NCI-H1417 treated with DMSO at 0.1 percent for 48 hours (cell line): ENCODE data around the gene PLEKHA5.
"Not testable (repeated sequence)": the region's sequence is repeated elsewhere in the genome, so short reads cannot be mapped to it uniquely, and the experiment has no call there.

Experiments used
- DNase-seq: peaks from one replicate; lab custom pipeline; 2025; lab: John Stamatoyannopoulos, UW

The PLEKHA5 gene

GRCh38 chr12:19409376-19409775, 279.8 kb downstream of the PLEKHA5 start:
- DNase-seq = no peak

GRCh38 chr12:19410211-19410610, 280.7 kb downstream of the PLEKHA5 start:
- no peak for DNase-seq

DNA sequence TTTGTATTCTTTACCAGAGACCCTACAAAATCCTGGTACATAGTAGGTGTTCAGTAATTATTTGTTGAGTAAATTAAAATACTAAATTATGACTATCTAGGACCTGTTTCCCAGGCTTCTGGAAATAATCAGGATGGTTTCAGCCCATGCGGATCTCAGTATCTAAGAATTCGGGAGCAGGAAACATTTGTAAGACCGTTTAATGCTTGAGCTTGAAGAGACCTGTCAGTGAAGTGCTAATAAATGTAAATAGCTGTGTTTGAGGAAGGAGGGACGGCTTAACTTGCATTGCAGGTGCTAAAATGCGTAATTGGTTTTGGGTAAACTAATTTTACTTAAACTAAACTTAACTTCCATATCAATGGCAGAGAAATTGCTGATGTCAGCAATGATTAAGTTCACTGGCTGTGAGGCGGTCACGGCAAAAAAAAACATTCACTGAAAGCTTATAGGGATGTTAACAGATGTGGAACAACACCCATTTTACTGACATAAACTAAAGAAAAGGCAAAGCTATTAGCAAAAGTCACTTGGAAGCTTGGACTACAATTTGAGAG, 281.2 kb downstream of the PLEKHA5 start:
- no peak for DNase-seq

GRCh38 chr12:19411234-19412204, 282.0 kb downstream of the PLEKHA5 start:
- no peak for DNase-seq

GRCh38 chr12:19412844-19413243, 283.3 kb downstream of the PLEKHA5 start:
- DNase-seq = no peak

DNA sequence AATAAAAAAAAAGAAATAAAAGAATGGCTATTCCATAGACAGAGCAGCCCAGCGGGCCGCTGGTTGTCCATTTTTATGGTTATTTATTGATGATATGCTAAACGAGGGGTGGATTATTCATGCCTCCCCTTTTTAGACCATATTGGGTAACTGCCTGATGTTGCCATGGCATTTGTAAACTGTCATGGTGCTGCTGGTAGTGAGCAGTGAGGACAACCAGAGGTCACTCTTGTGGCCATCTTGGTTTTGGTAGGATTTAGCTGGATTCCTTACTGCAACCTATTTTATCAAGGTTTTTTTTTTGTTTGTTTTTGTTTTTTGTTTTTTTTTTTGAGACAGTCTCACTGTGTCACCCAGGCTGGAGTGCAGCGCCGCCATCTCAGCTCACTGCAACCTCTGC, 284.0 kb downstream of the PLEKHA5 start:
- not testable (repeated sequence) for DNase-seq

DNA sequence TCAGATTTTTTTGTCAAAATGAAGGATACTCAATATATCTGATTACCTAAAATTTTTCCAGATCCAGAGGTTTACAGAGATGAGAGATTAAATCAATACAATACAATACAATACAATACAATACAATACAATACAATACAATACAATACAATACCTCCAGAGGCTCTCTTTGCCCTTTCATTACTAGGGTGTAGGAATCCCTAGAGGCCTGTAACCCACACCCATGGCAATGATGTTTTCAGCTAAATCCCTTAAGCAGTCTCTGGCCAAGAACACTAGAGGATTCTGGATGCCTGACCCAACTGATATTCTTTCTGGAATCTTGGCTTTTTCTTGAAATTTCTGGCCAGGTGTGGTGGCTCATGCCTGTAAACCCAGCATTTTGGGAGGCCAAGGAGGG, 286.0 kb downstream of the PLEKHA5 start:
- DNase-seq = no peak

GRCh38 chr12:19419086-19419485, 289.6 kb downstream of the PLEKHA5 start:
- no peak for DNase-seq

GRCh38 chr12:19421503-19422282, 292.2 kb downstream of the PLEKHA5 start:
- no peak for DNase-seq

DNA sequence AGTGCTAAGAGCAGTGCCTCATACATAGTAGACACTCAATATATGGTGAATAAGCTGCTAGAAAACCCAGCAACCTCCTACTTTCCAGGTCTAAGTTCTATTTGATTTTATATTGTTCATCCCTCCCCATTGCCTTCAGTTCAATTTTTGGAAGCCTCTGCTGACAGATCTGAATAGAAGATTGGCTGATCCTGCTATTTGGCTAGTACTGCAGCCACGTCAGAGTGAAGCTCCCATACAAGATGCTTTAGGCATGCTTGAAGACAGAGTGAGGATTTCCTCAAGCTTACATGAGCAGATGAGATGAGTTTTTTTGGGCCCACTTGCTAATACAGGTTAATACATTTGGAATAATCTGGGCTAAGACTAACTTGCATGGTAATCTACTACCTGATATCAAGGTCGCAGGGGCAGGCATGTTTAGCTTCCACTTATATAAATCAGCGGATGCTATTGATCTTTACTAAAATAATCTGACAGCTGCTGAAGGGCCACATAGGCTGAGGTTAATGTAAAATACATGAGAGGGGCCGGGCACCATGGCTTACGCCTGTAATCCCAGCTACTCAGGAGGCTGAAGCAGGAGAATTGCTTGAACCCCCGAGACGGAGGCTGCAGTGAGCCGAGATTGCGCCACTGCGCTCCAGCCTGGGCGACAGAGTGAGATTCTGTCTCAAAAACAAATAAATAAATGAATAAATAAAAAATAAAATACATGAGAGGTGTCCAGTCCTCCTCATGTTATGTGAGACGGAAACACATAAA, 293.8 kb downstream of the PLEKHA5 start:
- DNase-seq = no peak
